Right lobe of liver (tissue), 6 donors: ENCODE results near the gene LMX1B. TPM values are rescaled to one million over a fixed set of nuclear protein-coding genes. Genes with fewer than 3 reads are reported as not detected.
"Not testable (repeated sequence)": the region's sequence is repeated elsewhere in the genome, so short reads cannot be mapped to it uniquely, and the experiment has no call there.

Experiments used
- ATAC-seq, 4 donors: fragments of 200-7000 bp; cut with Tn5 transposase; one replicate each; pipeline ENCODE4 v1.9.1; 2020; ENCODE audit warnings: mild to moderate bottlenecking in 4 of 4, moderate library complexity in 4 of 4
- DNase-seq, 3 donors: peaks; one replicate each; pipeline ENCODE4 v3.0.0-alpha.2; 2020
- H3K27ac ChIP-seq, 3 donors: fragments of 200-600 bp; one replicate each; pipeline ENCODE4 v1.8.0; 2022
- H3K27me3 ChIP-seq, 2 donors: fragments of 200-600 bp; one replicate each; pipeline ENCODE4 v1.8.0; 2022
- H3K36me3 ChIP-seq, 4 donors: fragments of 200-600 bp; sonication (generic) in 1 of 4; one replicate each; pipeline versions ENCODE4 v1.5.1 to v1.8.0; 2017 to 2022; ENCODE audit warnings: control low read depth in 1 of 4
- H3K4me1 ChIP-seq, 4 donors: fragments of 200-600 bp; sonication (generic) in 1 of 4; one replicate each; pipeline versions ENCODE4 v1.5.1 to v1.8.0; 2017 to 2022; ENCODE audit warnings: control low read depth in 1 of 4
- H3K4me3 ChIP-seq, 3 donors: fragments of 200-600 bp; one replicate each; pipeline ENCODE4 v1.8.0; 2022
- H3K9me3 ChIP-seq, 4 donors: fragments of 200-600 bp; sonication (generic) in 1 of 4; one replicate each; pipeline versions ENCODE4 v1.5.1 to v1.8.0; 2017 to 2022; ENCODE audit warnings: control low read depth in 1 of 4
- CTCF ChIP-seq, 4 donors: fragments of 200-600 bp in 3 of 4; fragments of 450-650 bp in 1 of 4; IDR thresholded peaks; one replicate each; pipeline versions ENCODE4 v1.5.1 to v1.8.0; 2016 to 2022; ENCODE audit warnings: antibody characterized with exemption in 4 of 4, mild to moderate bottlenecking in 2 of 4
- POLR2A ChIP-seq: fragments of 450-650 bp; IDR thresholded peaks from one replicate; pipeline ENCODE4 v1.6.1; 2017; ENCODE audit warnings: antibody characterized with exemption, mild to moderate bottlenecking
- WGBS: methylation state at CpG from one replicate; pipeline ENCODE4 v1.1.6; 2018; ENCODE audit warnings: low coverage, low lambda C conversion rate; ENCODE audit not compliant: insufficient coverage; ENCODE audit errors: missing lambda C conversion rate; 5-methylcytosine and 5-hydroxymethylcytosine counted together
- intact Hi-C, 2 donors: fragments of 100-400 bp; cut with DNase I; formaldehyde crosslinking; loops; one replicate each; pipeline versions ENCODE4 v1.11.2 to v1.14.1; 2022
- total RNA-seq, 6 experiments: library from RNA; depleted of rRNA in 2 of 6; stranded (reverse); fragments of >200 nt in 2 of 6; fragmentation: NEBNext Ultra II Directional in 3 of 6; extraction: Animal tissue kit (Norgen Biotek cat#: 25700) in 3 of 6; gene quantifications; one replicate each; pipeline versions ENCODE4 v1.1.0 to v1.2.4, GENCODE V29; 2016 to 2023
- donor health status: DM: no; HTN: yes; CAD: no.
- donor health status: DM: no; HTN: no; CAD: no.
- donor health status: DM: no; HTN: no; CAD: no.
- donor health status: DM: no; HTN: yes; CAD: no.
- donor health status: DM: no; HTN: yes; CAD: no.

The LMX1B gene
- total RNA-seq, 6 experiments from 2014 or later = not detected

GRCh38 chr9:126715382-126715781 is 101.7 kb downstream of the LMX1B start:
- Histone ChIP-seq H3K4me3 (no peak overlapping the region), H3K36me3 (no peaks in the 10 kb centered on the region), H3K4me1 (no peaks in the 10 kb centered on the region), H3K27ac (no peak overlapping the region), H3K9me3 (no peaks in the 10 kb centered on the region), H3K27me3 (no peaks in the 10 kb centered on the region)
- DNase-seq (no peak), ATAC-seq (no peak)
- TF ChIP-seq POLR2A = no peak
- TF ChIP-seq CTCF (IDR thresholded peaks at IDR 0.05) = no peak
- intact Hi-C loops = no loop called here

- 74% methylated on average over 4 of the region's 5 CpGs for WGBS
- H3K9me3 ChIP-seq, H3K27me3 ChIP-seq, ATAC-seq, H3K4me1 ChIP-seq, H3K36me3 ChIP-seq, H3K27ac ChIP-seq, DNase-seq, intact Hi-C loops, H3K4me3 ChIP-seq: not testable (repeated sequence)
Observed at GRCh38 chr9:126717441-126717840, 103.7 kb downstream of the LMX1B start.

- Histone ChIP-seq H3K9me3 (no peaks in the 10 kb centered on the region), H3K27me3 (peaks cover 0 to 4% of the 10 kb centered on the region in 2 donors), H3K36me3 (no peaks in the 10 kb centered on the region), H3K4me3 (no peak overlapping the region), H3K4me1 (peaks cover 0 to 6% (median 0%) of the 10 kb centered on the region in 4 donors), H3K27ac (peak overlapping the region in 1 of 3 donors; percentile 25)
- ATAC-seq (peak; percentile 59 to 70 (median 66)), DNase-seq (peak; percentile 65 to 78 (median 69))
- TF ChIP-seq CTCF (IDR thresholded peaks at IDR 0.05) (no peak), POLR2A (no peak)
- 17% methylated on average over 2 of the region's 6 CpGs for WGBS
- intact Hi-C loops = no loop called here
Observed at GRCh38 chr9:126719618-126720031, 105.9 kb downstream of the LMX1B start.

DNA sequence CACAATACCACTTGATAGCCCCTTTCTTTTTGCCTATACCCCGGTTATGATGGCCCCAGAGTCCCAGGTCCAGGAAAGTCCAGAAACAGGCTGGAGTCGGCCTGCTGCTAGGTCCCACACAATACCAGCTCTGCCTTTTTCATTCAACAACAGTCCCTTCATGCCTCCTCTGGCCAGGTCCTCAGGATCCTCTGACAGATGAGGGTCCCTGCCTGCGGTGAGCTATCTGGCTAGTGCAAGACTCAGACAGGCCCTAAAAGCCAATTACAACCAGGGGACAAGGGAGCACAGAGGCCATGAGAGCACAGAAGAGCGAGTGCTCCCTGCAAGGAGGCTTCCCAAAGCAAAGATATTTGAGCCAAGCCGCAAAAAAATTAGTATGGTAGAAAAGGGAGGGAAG is 106.3 kb downstream of the LMX1B start:
- Histone ChIP-seq H3K9me3 (no peaks in the 10 kb centered on the region), H3K27ac (peak overlapping the region in 1 of 3 donors; percentile 25), H3K27me3 (peaks cover 0 to 4% of the 10 kb centered on the region in 2 donors), H3K4me1 (peaks cover 0 to 6% (median 0%) of the 10 kb centered on the region in 4 donors), H3K36me3 (no peaks in the 10 kb centered on the region), H3K4me3 (no peak overlapping the region)
- no peak for TF ChIP-seq CTCF (IDR thresholded peaks at IDR 0.05)
- no peak for TF ChIP-seq POLR2A
- ATAC-seq (no peak), DNase-seq (no peak)
- intact Hi-C loops = no loop called here
- 76% methylated on average over 3 of the region's 5 CpGs for WGBS

GRCh38 chr9:126720661-126721563 is 107.2 kb downstream of the LMX1B start:
- Histone ChIP-seq H3K27ac (no peak overlapping the region), H3K27me3 (peaks cover 0 to 4% of the 10 kb centered on the region in 2 donors), H3K9me3 (no peaks in the 10 kb centered on the region), H3K4me1 (peaks cover 0 to 6% (median 0%) of the 10 kb centered on the region in 4 donors), H3K4me3 (no peak overlapping the region), H3K36me3 (no peaks in the 10 kb centered on the region)
- no peak for ATAC-seq
- WGBS = 62% methylated on average over 17 of the region's 19 CpGs
- DNase-seq = no peak
- intact Hi-C loops = no loop called here
- TF ChIP-seq CTCF (IDR thresholded peaks at IDR 0.05) = no peak
- no peak for TF ChIP-seq POLR2A
